Measurements from ENCODE around the gene RIPPLY1. TPM values are rescaled to one million over a fixed set of nuclear protein-coding genes. Genes with fewer than 3 reads are reported as not detected.
"Not testable (repeated sequence)": the region's sequence is repeated elsewhere in the genome, so short reads cannot be mapped to it uniquely, and the experiment has no call there.

RIPPLY1 gene
- total RNA-seq, 1 donor from 2014 or later = not detected

GRCh38 chrX:106872796-106873195 is 30.3 kb downstream of the RIPPLY1 start:
- DNase-seq (ENCODE audit: low spot score); intact Hi-C loops (cut with DNase I): not testable (repeated sequence)

GRCh38 chrX:106863697-106864096 is 39.4 kb downstream of the RIPPLY1 start:
- intact Hi-C loops (cut with DNase I) = no loop called here
- DNase-seq (ENCODE audit: low spot score) = no peak

- intact Hi-C loops (cut with DNase I) = no loop called here
- DNase-seq (ENCODE audit: low spot score) = no peak
Measured at GRCh38 chrX:106862972-106863688, 40.0 kb downstream of the RIPPLY1 start.

Other genes with a start within 250 kb of the RIPPLY1 start
- 0.32 TPM for gene RNF128, start 176.6 kb downstream of the RIPPLY1 start, total RNA-seq
- gene TBC1D8B, start 100.7 kb downstream of the RIPPLY1 start, total RNA-seq = 2.5 TPM
- gene CLDN2, start 17.1 kb upstream of the RIPPLY1 start, total RNA-seq = not detected
- 3.6 TPM for gene MORC4, start 96.9 kb upstream of the RIPPLY1 start, total RNA-seq
- 15.5 TPM for gene RBM41, start 215.5 kb upstream of the RIPPLY1 start, total RNA-seq

Data from cardiac septum (tissue), 1 donor.